Trophoblast cell (in vitro differentiated cells and primary cell): ENCODE measurements around the gene CUBN.
"Not testable (repeated sequence)": the region's sequence is repeated elsewhere in the genome, so short reads cannot be mapped to it uniquely, and the experiment has no call there.

ENCODE experiments used
- DNase-seq, 2 donors: peaks; one replicate each; pipeline ENCODE4 v3.0.0-alpha.2; 2016
- H2AFZ ChIP-seq: 2 replicates; pipeline ENCODE4 v1.6.1; 2013; ENCODE audit warnings: low read length, moderate library complexity, mild to moderate bottlenecking; ENCODE audit not compliant: insufficient read depth, poor library complexity
- H2AK5ac ChIP-seq: 2 replicates; pipeline ENCODE4 v1.6.1; 2013; ENCODE audit warnings: mild to moderate bottlenecking, low read length
- H2BK120ac ChIP-seq: 2 replicates; pipeline ENCODE4 v1.6.1; 2013; ENCODE audit warnings: low read length, mild to moderate bottlenecking, moderate library complexity; ENCODE audit not compliant: insufficient read depth, poor library complexity
- H2BK12ac ChIP-seq: 2 replicates; pipeline ENCODE4 v1.6.1; 2013; ENCODE audit warnings: mild to moderate bottlenecking, low read length, moderate library complexity
- H2BK5ac ChIP-seq: 2 replicates; pipeline ENCODE4 v1.6.1; 2013; ENCODE audit warnings: low read length, low read depth, moderate library complexity, mild to moderate bottlenecking; ENCODE audit not compliant: poor library complexity
- H3K14ac ChIP-seq: 2 replicates; pipeline ENCODE4 v1.6.1; 2013; ENCODE audit warnings: mild to moderate bottlenecking, low read length
- H3K18ac ChIP-seq: 2 replicates; pipeline ENCODE4 v1.6.1; 2013; ENCODE audit warnings: mild to moderate bottlenecking, low read length
- H3K23ac ChIP-seq: 2 replicates; pipeline ENCODE4 v1.6.1; 2013; ENCODE audit warnings: low read length
- H3K27ac ChIP-seq: 2 replicates; pipeline ENCODE4 v1.5.1; 2013; ENCODE audit warnings: low read depth, mild to moderate bottlenecking, inconsistent platforms, low read length, moderate library complexity
- H3K27me3 ChIP-seq: 2 replicates; pipeline ENCODE4 v1.6.1; 2013; ENCODE audit warnings: inconsistent platforms, mild to moderate bottlenecking, low read length, moderate library complexity; ENCODE audit not compliant: insufficient read depth
- H3K36me3 ChIP-seq, 2 experiments: 1 replicate in 1 of 2; 2 replicates in 1 of 2; pipeline ENCODE4 v1.6.1; 2013; ENCODE audit warnings: low read length in 2 of 2, mild to moderate bottlenecking in 2 of 2, moderate library complexity in 1 of 2; ENCODE audit not compliant: insufficient read depth in 2 of 2, control insufficient read depth in 1 of 2
- H3K4ac ChIP-seq: 2 replicates; pipeline ENCODE4 v1.6.1; 2013; ENCODE audit warnings: low read depth, mild to moderate bottlenecking, low read length, moderate library complexity
- H3K4me1 ChIP-seq, 2 experiments: 1 replicate in 1 of 2; 2 replicates in 1 of 2; pipeline ENCODE4 v1.6.1; 2013; ENCODE audit warnings: low read length in 2 of 2, mild to moderate bottlenecking in 2 of 2, moderate library complexity in 1 of 2; ENCODE audit not compliant: insufficient read depth in 2 of 2, control insufficient read depth in 1 of 2
- H3K4me2 ChIP-seq: 2 replicates; pipeline ENCODE4 v1.6.1; 2013; ENCODE audit warnings: inconsistent platforms, mild to moderate bottlenecking, low read length, moderate library complexity
- H3K4me3 ChIP-seq: 2 replicates; pipeline ENCODE4 v1.5.1; 2013; ENCODE audit warnings: mild to moderate bottlenecking, low read depth, low read length, inconsistent platforms
- H3K79me1 ChIP-seq: one replicate; pipeline ENCODE4 v1.6.1; 2013; ENCODE audit warnings: low read length
- H3K79me2 ChIP-seq: 2 replicates; pipeline ENCODE4 v1.6.1; 2013; ENCODE audit warnings: low read length, mild to moderate bottlenecking; ENCODE audit not compliant: control insufficient read depth, insufficient read depth, poor library complexity
- H3K9ac ChIP-seq: 2 replicates; pipeline ENCODE4 v1.6.1; 2013; ENCODE audit warnings: mild to moderate bottlenecking, low read length
- H3K9me3 ChIP-seq: 2 replicates; pipeline ENCODE4 v1.6.1; 2013; ENCODE audit warnings: low read depth, mild to moderate bottlenecking, control low read depth, inconsistent platforms, low read length; ENCODE audit not compliant: insufficient read depth
- H4K12ac ChIP-seq: 2 replicates; pipeline ENCODE4 v1.6.1; 2013; ENCODE audit warnings: low read depth, mild to moderate bottlenecking, low read length, moderate library complexity
- H4K8ac ChIP-seq: 2 replicates; pipeline ENCODE4 v1.6.1; 2013; ENCODE audit warnings: low read depth, mild to moderate bottlenecking, low read length, moderate library complexity
- H4K91ac ChIP-seq: one replicate; pipeline ENCODE4 v1.6.1; 2013; ENCODE audit warnings: low read depth, mild to moderate bottlenecking, low read length, moderate library complexity
- WGBS: extraction: QIAGEN DNeasy Blood & Tissue Kit; methylation state at CpG from one replicate; pipeline ENCODE4 v1.1.7; 2013; ENCODE audit warnings: missing lambda C conversion rate; ENCODE audit not compliant: insufficient read length, insufficient coverage; ENCODE audit errors: extremely low coverage; 5-methylcytosine and 5-hydroxymethylcytosine counted together

CUBN gene

GRCh38 chr10:17012731-17013130 lies 116.9 kb downstream of the CUBN start:
- H2BK120ac ChIP-seq, H3K23ac ChIP-seq, DNase-seq, H4K91ac ChIP-seq, H2AK5ac ChIP-seq, H3K4ac ChIP-seq, H3K36me3 ChIP-seq, H3K79me1 ChIP-seq, H4K12ac ChIP-seq, H2AFZ ChIP-seq, H3K14ac ChIP-seq, H3K18ac ChIP-seq, H3K9ac ChIP-seq, H3K9me3 ChIP-seq, H3K4me3 ChIP-seq, H2BK5ac ChIP-seq, H3K79me2 ChIP-seq, H3K4me1 ChIP-seq, H2BK12ac ChIP-seq, H3K27me3 ChIP-seq, H3K27ac ChIP-seq, H3K4me2 ChIP-seq, H4K8ac ChIP-seq: not testable (repeated sequence)

GRCh38 chr10:17010363-17011145 lies 119.1 kb downstream of the CUBN start:
- Histone ChIP-seq H3K4ac (no peak overlapping the region), H3K9me3 (no peaks in the 10 kb centered on the region), H3K4me2 (no peak overlapping the region), H3K36me3 (no peaks in the 10 kb centered on the region), H2AFZ (no peak overlapping the region), H3K9ac (no peak overlapping the region), H3K79me2 (no peaks in the 10 kb centered on the region), H3K79me1 (no peaks in the 10 kb centered on the region), H4K8ac (no peak overlapping the region), H4K91ac (no peak overlapping the region), H2BK12ac (no peak overlapping the region), H3K4me3 (no peak overlapping the region), H3K23ac (no peak overlapping the region), H2BK5ac (no peak overlapping the region), H3K14ac (no peak overlapping the region), H2BK120ac (no peak overlapping the region), H3K4me1 (peaks cover 0 to 2% of the 10 kb centered on the region in 2 experiments), H3K27ac (no peak overlapping the region), H3K18ac (no peak overlapping the region), H3K27me3 (no peaks in the 10 kb centered on the region), H2AK5ac (no peak overlapping the region), H4K12ac (no peak overlapping the region)
- no CpG with 5 or more reads among the region's 2 CpGs for WGBS
- DNase-seq = no peak

- Histone ChIP-seq H3K27ac (no peak overlapping the region), H2BK12ac (no peak overlapping the region), H2BK120ac (no peak overlapping the region), H3K18ac (no peak overlapping the region), H3K4ac (no peak overlapping the region), H4K8ac (no peak overlapping the region), H3K4me1 (peaks cover 0 to 2% of the 10 kb centered on the region in 2 experiments), H3K36me3 (no peaks in the 10 kb centered on the region), H4K91ac (no peak overlapping the region), H3K79me2 (no peaks in the 10 kb centered on the region), H3K23ac (no peak overlapping the region), H2AFZ (no peak overlapping the region), H2BK5ac (no peak overlapping the region), H2AK5ac (no peak overlapping the region), H3K9ac (no peak overlapping the region), H3K4me2 (no peak overlapping the region), H3K9me3 (no peaks in the 10 kb centered on the region), H3K27me3 (no peaks in the 10 kb centered on the region), H3K79me1 (no peaks in the 10 kb centered on the region), H3K14ac (no peak overlapping the region), H4K12ac (no peak overlapping the region), H3K4me3 (no peak overlapping the region)
- no CpG with 5 or more reads among the region's 3 CpGs for WGBS
- DNase-seq = no peak
Observed at GRCh38 chr10:17009212-17009700, 120.4 kb downstream of the CUBN start.

- no peak overlapping the region for H3K18ac ChIP-seq
- no peak overlapping the region for H3K4me3 ChIP-seq
- H3K27me3 ChIP-seq = no peaks in the 10 kb centered on the region
- no peaks in the 10 kb centered on the region for H3K9me3 ChIP-seq
- no peak overlapping the region for H4K12ac ChIP-seq
- no peak overlapping the region for H2AK5ac ChIP-seq
- H2AFZ ChIP-seq = no peak overlapping the region
- no peak overlapping the region for H3K14ac ChIP-seq
- no peaks in the 10 kb centered on the region for H3K36me3 ChIP-seq
- H4K8ac ChIP-seq = no peak overlapping the region
- H3K4me2 ChIP-seq = no peak overlapping the region
- peaks cover 0 to 9% of the 10 kb centered on the region in 2 experiments for H3K4me1 ChIP-seq
- no peak overlapping the region for H4K91ac ChIP-seq
- H3K4ac ChIP-seq = no peak overlapping the region
- WGBS = no CpG with 5 or more reads among the region's 8 CpGs
- no peak overlapping the region for H2BK12ac ChIP-seq
- H2BK5ac ChIP-seq = no peak overlapping the region
- no peak overlapping the region for H3K27ac ChIP-seq
- H3K79me2 ChIP-seq = no peaks in the 10 kb centered on the region
- no peak for DNase-seq
- no peak overlapping the region for H2BK120ac ChIP-seq
- no peak overlapping the region for H3K9ac ChIP-seq
- H3K79me1 ChIP-seq = no peaks in the 10 kb centered on the region
- no peak overlapping the region for H3K23ac ChIP-seq
Observed at GRCh38 chr10:17007418-17007770, 122.2 kb downstream of the CUBN start.
